Neural cell (in vitro differentiated cells): ENCODE measurements around the gene ZNF618. TPM values are rescaled to one million over a fixed set of nuclear protein-coding genes. Genes with fewer than 3 reads are reported as not detected.

ENCODE experiments used
- H2AFZ ChIP-seq: fragments of 200-600, 300-800 bp; sonication (generic), shearing (Covaris generic); 2 replicates; pipeline ENCODE4 v1.6.0; 2014; ENCODE audit warnings: low read depth, mild to moderate bottlenecking, antibody characterized with exemption, low read length, moderate library complexity
- H3F3A ChIP-seq: fragments of 200-600 bp; shearing (Covaris generic); 2 replicates; pipeline ENCODE4 v1.6.1; 2016; ENCODE audit warnings: mild to moderate bottlenecking, moderate library complexity, mixed read lengths, antibody characterized with exemption, low read length; ENCODE audit not compliant: insufficient read depth, poor library complexity, severe bottlenecking
- H3K27ac ChIP-seq: fragments of 200-600, 300-800 bp; sonication (generic), shearing (Covaris generic); 2 replicates; pipeline ENCODE4 v1.5.1; 2014; ENCODE audit warnings: mild to moderate bottlenecking, low read length, moderate library complexity
- H3K27me3 ChIP-seq: fragments of 300-800, 200-600 bp; sonication (generic), shearing (Covaris generic); 2 replicates; pipeline ENCODE4 v1.6.0; 2014; ENCODE audit warnings: mild to moderate bottlenecking, low read depth, low read length, moderate library complexity; ENCODE audit not compliant: insufficient read depth
- H3K36me3 ChIP-seq: fragments of 300-800, 200-600 bp; sonication (generic), shearing (Covaris generic); 2 replicates; pipeline ENCODE4 v1.5.1; 2014; ENCODE audit warnings: mild to moderate bottlenecking, antibody characterized with exemption, low read length, moderate library complexity; ENCODE audit not compliant: insufficient read depth
- H3K4me2 ChIP-seq: fragments of 300-800, 200-600 bp; sonication (generic), shearing (Covaris generic); 2 replicates; pipeline ENCODE4 v1.6.0; 2014; ENCODE audit warnings: mild to moderate bottlenecking, low read length
- H3K4me3 ChIP-seq: fragments of 300-800, 200-600 bp; sonication (generic), shearing (Covaris generic); 2 replicates; pipeline ENCODE4 v1.5.1; 2014; ENCODE audit warnings: mild to moderate bottlenecking, low read length, moderate library complexity
- H3K79me2 ChIP-seq: fragments of 200-600 bp; shearing (Covaris generic); replicated peaks from 2 replicates; pipeline ENCODE4 v1.6.0; 2014; ENCODE audit warnings: mild to moderate bottlenecking, low read length, moderate library complexity; ENCODE audit not compliant: insufficient read depth
- H3K9ac ChIP-seq: fragments of 300-800, 200-600 bp; sonication (generic), shearing (Covaris generic); 2 replicates; pipeline ENCODE4 v1.6.1; 2016; ENCODE audit warnings: mild to moderate bottlenecking, low read length, mixed read lengths
- H3K9me2 ChIP-seq: fragments of 200-600 bp; shearing (Covaris generic); 2 replicates; pipeline ENCODE4 v1.6.1; 2016; ENCODE audit warnings: mild to moderate bottlenecking, low read length, mixed read lengths; ENCODE audit not compliant: insufficient read depth
- H3K9me3 ChIP-seq: fragments of 200-600, 300-800 bp; sonication (generic), shearing (Covaris generic); 2 replicates; pipeline ENCODE4 v1.6.1; 2016; ENCODE audit warnings: mild to moderate bottlenecking, mixed run types, low read length, moderate library complexity, mixed read lengths
- H4K20me1 ChIP-seq: fragments of 200-600 bp; shearing (Covaris generic); 2 replicates; pipeline ENCODE4 v1.6.1; 2016; ENCODE audit warnings: mild to moderate bottlenecking, mixed run types; ENCODE audit not compliant: insufficient read depth
- CTCF ChIP-seq: fragments of 450-650 bp; IDR thresholded peaks from 2 replicates; pipeline ENCODE4 v1.5.1; 2014; ENCODE audit warnings: antibody characterized with exemption, mild to moderate bottlenecking, moderate library complexity; ENCODE audit not compliant: poor library complexity, severe bottlenecking
- EP300 ChIP-seq: fragments of 450-650 bp; conservative IDR thresholded peaks from 2 replicates; pipeline ENCODE4 v1.6.1; 2014; ENCODE audit warnings: antibody characterized with exemption, mild to moderate bottlenecking, moderate library complexity; ENCODE audit not compliant: poor library complexity, severe bottlenecking
- EZH2 ChIP-seq: fragments of 200-600, 300-800 bp; shearing (Covaris generic), sonication (generic); IDR thresholded peaks from 2 replicates; pipeline ENCODE4 v1.6.1; 2014; ENCODE audit warnings: antibody characterized with exemption, low read length, borderline replicate concordance, mild to moderate bottlenecking; ENCODE audit not compliant: insufficient read depth, poor library complexity, severe bottlenecking
- MXI1 ChIP-seq: fragments of 450-650 bp; conservative IDR thresholded peaks from 2 replicates; pipeline ENCODE4 v1.6.1; 2014; ENCODE audit warnings: antibody characterized with exemption, mild to moderate bottlenecking; ENCODE audit not compliant: poor library complexity, severe bottlenecking
- POLR2AphosphoS5 ChIP-seq: IDR thresholded peaks from 2 replicates; pipeline ENCODE4 v1.6.1; 2012
- RAD21 ChIP-seq: fragments of 450-650 bp; conservative IDR thresholded peaks from 2 replicates; pipeline ENCODE4 v1.6.1; 2014; ENCODE audit warnings: antibody characterized with exemption, mild to moderate bottlenecking, moderate library complexity
- REST ChIP-seq: IDR thresholded peaks from 2 replicates; pipeline ENCODE4 v1.6.1; 2012; ENCODE audit warnings: borderline replicate concordance
- SMC3 ChIP-seq: fragments of 450-650 bp; conservative IDR thresholded peaks from 2 replicates; pipeline ENCODE4 v1.6.1; 2014; ENCODE audit warnings: antibody characterized with exemption, mild to moderate bottlenecking, moderate library complexity; ENCODE audit not compliant: poor library complexity
- TAF1 ChIP-seq: IDR thresholded peaks from 2 replicates; pipeline ENCODE4 v1.6.1; 2012; ENCODE audit warnings: low read depth
- polyA plus RNA-seq: library from polyadenylated mRNA; depleted of rRNA; stranded (reverse); fragments of >200 nt; gene quantifications from 2 replicates; pipeline ENCODE4 v1.2.3, GENCODE V29; 2014

ZNF618 gene
- polyA plus RNA-seq, 1 donor from 2014 or later, result 7.1 TPM

- Histone ChIP-seq H3K27ac (no peak overlapping the region), H3K9me3 (no peaks in the 10 kb centered on the region), H4K20me1 (no peaks in the 10 kb centered on the region), H3F3A (no peaks in the 10 kb centered on the region), H3K36me3 (peaks cover 11% of the 10 kb centered on the region), H3K9me2 (no peaks in the 10 kb centered on the region), H2AFZ (no peak overlapping the region), H3K4me2 (no peak overlapping the region), H3K79me2 (no peaks in the 10 kb centered on the region), H3K4me3 (no peak overlapping the region), H3K27me3 (no peaks in the 10 kb centered on the region), H3K9ac (no peak overlapping the region)
- TF ChIP-seq TAF1 (no peak), EZH2 (no peak), SMC3 (no peak), CTCF (no peak), EP300 (no peak), RAD21 (no peak), REST (no peak), POLR2AphosphoS5 (no peak), MXI1 (no peak)
These were observed 116.3 kb downstream of the ZNF618 start for GRCh38 chr9:113992276-113992951.

DNA sequence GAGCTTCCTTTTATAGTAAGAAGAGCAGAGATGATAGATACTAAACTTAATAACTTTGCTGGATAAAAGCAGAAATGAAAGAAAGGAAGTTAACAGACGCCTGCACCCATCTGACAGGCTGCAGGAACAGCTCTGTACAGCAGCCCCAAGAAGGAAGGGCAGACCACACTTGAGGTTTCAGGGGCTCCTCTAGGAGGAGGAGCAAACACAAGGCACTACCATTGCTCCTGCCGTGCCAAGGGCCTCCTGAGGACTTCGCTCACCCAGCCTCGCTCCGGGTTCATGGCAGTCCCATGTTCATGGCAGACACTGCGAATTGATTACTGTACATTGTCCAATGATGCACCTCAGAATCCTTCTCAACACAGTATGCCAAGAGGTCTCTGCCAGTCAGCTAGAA lies 116.9 kb downstream of the ZNF618 start:
- H3K4me3 ChIP-seq, result no peak overlapping the region

More for the DNA sequence above, 116.9 kb downstream of the ZNF618 start:
- no peak overlapping the region for H3K4me2 ChIP-seq
- H3K9ac ChIP-seq, result no peak overlapping the region
- H3K9me3 ChIP-seq, result no peaks in the 10 kb centered on the region
- no peak overlapping the region for H2AFZ ChIP-seq
- H3K9me2 ChIP-seq, result no peaks in the 10 kb centered on the region
- peaks cover 11% of the 10 kb centered on the region for H3K36me3 ChIP-seq
- H3F3A ChIP-seq, result no peaks in the 10 kb centered on the region
- no peaks in the 10 kb centered on the region for H3K79me2 ChIP-seq
- TF ChIP-seq POLR2AphosphoS5, result no peak
- TF ChIP-seq RAD21, result no peak
- no peak for TF ChIP-seq EZH2
- TF ChIP-seq CTCF, result no peak
- TF ChIP-seq MXI1, result no peak
- TF ChIP-seq EP300, result no peak
- TF ChIP-seq SMC3, result no peak
- TF ChIP-seq TAF1, result no peak
- TF ChIP-seq REST, result no peak
- no peaks in the 10 kb centered on the region for H3K27me3 ChIP-seq
- H4K20me1 ChIP-seq, result no peaks in the 10 kb centered on the region
- no peak overlapping the region for H3K27ac ChIP-seq
